Prostate gland (tissue), 2 donors: ENCODE data around the gene TMEM50B. TPM values are rescaled to one million over a fixed set of nuclear protein-coding genes. Genes with fewer than 3 reads are reported as not detected.
"Not testable (repeated sequence)": the region's sequence is repeated elsewhere in the genome, so short reads cannot be mapped to it uniquely, and the experiment has no call there.

Experiments used
- DNase-seq: peaks from one replicate; pipeline ENCODE4 v3.0.0-alpha.2; 2019; ENCODE audit warnings: low spot score
- H3K27ac ChIP-seq, 2 donors: fragments of 200-600 bp; sonication (generic); 2 replicates each; pipeline ENCODE4 v1.5.1; 2017 to 2019
- H3K27me3 ChIP-seq: fragments of 200-600 bp; sonication (generic); replicated peaks from 2 replicates; pipeline ENCODE4 v1.5.1; 2019; ENCODE audit not compliant: insufficient read depth
- H3K36me3 ChIP-seq, 2 donors: fragments of 200-600 bp; sonication (generic); 1 replicate in 1 of 2; 2 replicates in 1 of 2; pipeline versions ENCODE4 v1.5.1 to v1.8.1; 2017 to 2019
- H3K4me1 ChIP-seq: fragments of 200-600 bp; sonication (generic); replicated peaks from 2 replicates; pipeline ENCODE4 v1.5.1; 2019
- H3K4me3 ChIP-seq, 2 donors: fragments of 200-600 bp; sonication (generic); 2 replicates each; pipeline ENCODE4 v1.5.1; 2017 to 2019
- H3K9me3 ChIP-seq: fragments of 200-600 bp; sonication (generic); 2 replicates; pipeline ENCODE4 v1.5.1; 2017
- POLR2A ChIP-seq: fragments of 450-650 bp; IDR thresholded peaks from one replicate; pipeline ENCODE4 v1.6.1; 2016; ENCODE audit warnings: antibody characterized with exemption, mild to moderate bottlenecking
- POLR2AphosphoS5 ChIP-seq: sonication (generic); formaldehyde crosslinking; IDR thresholded peaks from one replicate; pipeline ENCODE4 v1.6.1; 2017; ENCODE audit warnings: antibody characterized with exemption
- WGBS: methylation state at CpG from one replicate; pipeline ENCODE4 v1.1.5; 2018; 5-methylcytosine and 5-hydroxymethylcytosine counted together
- intact Hi-C: fragments of 100-400 bp; cut with DNase I; formaldehyde crosslinking; loops from one replicate; pipeline ENCODE4 v1.14.2; 2022
- total RNA-seq, 2 donors: library from RNA; depleted of rRNA; stranded (reverse); fragments of >200 nt; gene quantifications; one replicate each; pipeline ENCODE4 v1.1.0, GENCODE V29; 2016
- TF ChIP-seq, protein P1 (sequence below), 4 experiments: fragments of 200-600 bp in 2 of 4; fragments of 450-650 bp in 2 of 4; sonication (generic) in 2 of 4; IDR thresholded peaks; 1 replicate in 3 of 4; 2 replicates in 1 of 4; pipeline ENCODE4 v1.5.1; 2016 to 2019; ENCODE audit warnings: antibody characterized with exemption in 4 of 4, mild to moderate bottlenecking in 2 of 4, moderate library complexity in 2 of 4

Gene TMEM50B
- total RNA-seq, 2 donors from 2014 or later, result 65.9 to 67.4 TPM

DNA sequence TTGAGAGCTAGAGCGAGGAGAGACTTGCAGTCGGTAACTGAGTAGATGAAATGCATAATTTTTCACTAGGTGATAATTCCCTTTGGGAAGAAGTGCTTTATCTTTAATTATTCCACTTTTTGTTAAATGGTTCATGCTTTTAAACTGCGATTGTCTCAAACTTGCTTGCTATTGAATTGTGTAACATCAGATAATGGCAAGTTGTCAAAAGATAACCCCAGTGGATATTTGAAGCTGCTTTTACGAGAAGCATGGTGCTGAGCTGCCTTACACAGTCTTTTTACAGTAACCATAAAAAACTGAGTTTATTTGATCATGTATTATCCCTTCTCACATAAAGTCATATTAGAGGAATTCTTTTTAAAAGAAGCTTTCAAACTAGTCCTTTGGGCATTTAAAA is 30.2 kb downstream of the TMEM50B start:
- no peak for DNase-seq
- H3K36me3 ChIP-seq, result no peaks in the 10 kb centered on the region
- H3K9me3 ChIP-seq, result no peaks in the 10 kb centered on the region
- intact Hi-C loops, result loop anchor here (5.0 kb wide), 1 partner anchor 617 kb away; no protein-coding TSS in a partner anchor
- no peaks in the 10 kb centered on the region for H3K27me3 ChIP-seq
- TF ChIP-seq, protein P1, sequence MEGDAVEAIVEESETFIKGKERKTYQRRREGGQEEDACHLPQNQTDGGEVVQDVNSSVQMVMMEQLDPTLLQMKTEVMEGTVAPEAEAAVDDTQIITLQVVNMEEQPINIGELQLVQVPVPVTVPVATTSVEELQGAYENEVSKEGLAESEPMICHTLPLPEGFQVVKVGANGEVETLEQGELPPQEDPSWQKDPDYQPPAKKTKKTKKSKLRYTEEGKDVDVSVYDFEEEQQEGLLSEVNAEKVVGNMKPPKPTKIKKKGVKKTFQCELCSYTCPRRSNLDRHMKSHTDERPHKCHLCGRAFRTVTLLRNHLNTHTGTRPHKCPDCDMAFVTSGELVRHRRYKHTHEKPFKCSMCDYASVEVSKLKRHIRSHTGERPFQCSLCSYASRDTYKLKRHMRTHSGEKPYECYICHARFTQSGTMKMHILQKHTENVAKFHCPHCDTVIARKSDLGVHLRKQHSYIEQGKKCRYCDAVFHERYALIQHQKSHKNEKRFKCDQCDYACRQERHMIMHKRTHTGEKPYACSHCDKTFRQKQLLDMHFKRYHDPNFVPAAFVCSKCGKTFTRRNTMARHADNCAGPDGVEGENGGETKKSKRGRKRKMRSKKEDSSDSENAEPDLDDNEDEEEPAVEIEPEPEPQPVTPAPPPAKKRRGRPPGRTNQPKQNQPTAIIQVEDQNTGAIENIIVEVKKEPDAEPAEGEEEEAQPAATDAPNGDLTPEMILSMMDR (IDR thresholded peaks at IDR 0.05), result no peak
- TF ChIP-seq POLR2A, result no peak
- TF ChIP-seq POLR2AphosphoS5, result no peak
- no peaks in the 10 kb centered on the region for H3K4me1 ChIP-seq
- H3K27ac ChIP-seq, result no peak overlapping the region
- no peak overlapping the region for H3K4me3 ChIP-seq
- WGBS, result 55% methylated on average over 4 of the region's 4 CpGs

- intact Hi-C loops, result loop anchor here (5.0 kb wide), 1 partner anchor 614 kb away; no protein-coding TSS in a partner anchor
These were observed 33.2 kb downstream of the TMEM50B start for GRCh38 chr21:33446620-33447019.

DNA sequence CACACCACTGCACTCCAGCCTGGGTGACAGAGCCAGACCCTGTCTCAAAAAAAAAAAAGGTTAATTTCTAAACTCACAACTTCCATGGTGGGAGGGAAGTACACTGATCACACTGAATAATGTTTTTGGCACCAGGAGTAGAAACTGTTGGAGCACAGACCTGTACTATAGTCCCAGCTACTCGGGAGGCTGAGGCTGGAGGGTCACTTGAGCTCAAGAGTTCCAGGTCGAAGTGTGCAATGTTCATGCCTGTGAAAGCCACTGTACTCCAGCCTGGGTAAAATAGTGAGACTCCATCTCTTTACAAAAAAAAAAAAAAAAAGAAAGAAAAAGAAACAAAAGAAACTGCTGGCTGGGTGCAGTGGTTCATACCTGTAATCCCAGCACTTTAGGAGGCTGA is 35.3 kb downstream of the TMEM50B start:
- Histone ChIP-seq H3K36me3 (no peaks in the 10 kb centered on the region), H3K4me3 (no peak overlapping the region), H3K27ac (no peak overlapping the region), H3K27me3 (no peaks in the 10 kb centered on the region), H3K4me1 (no peaks in the 10 kb centered on the region), H3K9me3 (no peaks in the 10 kb centered on the region)
- TF ChIP-seq POLR2A (no peak), POLR2AphosphoS5 (no peak)
- TF ChIP-seq, protein P1 (IDR thresholded peaks at IDR 0.05), result no peak
- no peak for DNase-seq
- intact Hi-C loops, result loop anchor here (2.0 kb wide), 1 partner anchor 246 kb away; no protein-coding TSS in a partner anchor
- WGBS, result 44% methylated on average over 2 of the region's 2 CpGs

More at GRCh38 chr21:33446620-33447019, 33.2 kb downstream of the TMEM50B start:
- H3K27me3 ChIP-seq, H3K27ac ChIP-seq, H3K4me3 ChIP-seq, H3K9me3 ChIP-seq, H3K36me3 ChIP-seq, DNase-seq, H3K4me1 ChIP-seq: not testable (repeated sequence)
- WGBS, result 97% methylated on average over 6 of the region's 6 CpGs

- Histone ChIP-seq H3K4me3 (no peak overlapping the region), H3K27me3 (no peaks in the 10 kb centered on the region), H3K27ac (no peak overlapping the region), H3K9me3 (no peaks in the 10 kb centered on the region), H3K4me1 (no peaks in the 10 kb centered on the region), H3K36me3 (peaks cover 0 to 5% of the 10 kb centered on the region in 2 donors)
- no peak for TF ChIP-seq POLR2AphosphoS5
- TF ChIP-seq POLR2A, result no peak
- TF ChIP-seq, protein P1 (IDR thresholded peaks at IDR 0.05), result no peak
- no peak for DNase-seq
- intact Hi-C loops, result no loop called here
- 85% methylated on average over 5 of the region's 5 CpGs for WGBS
These were observed 36.6 kb downstream of the TMEM50B start for GRCh38 chr21:33443194-33443593.

DNA sequence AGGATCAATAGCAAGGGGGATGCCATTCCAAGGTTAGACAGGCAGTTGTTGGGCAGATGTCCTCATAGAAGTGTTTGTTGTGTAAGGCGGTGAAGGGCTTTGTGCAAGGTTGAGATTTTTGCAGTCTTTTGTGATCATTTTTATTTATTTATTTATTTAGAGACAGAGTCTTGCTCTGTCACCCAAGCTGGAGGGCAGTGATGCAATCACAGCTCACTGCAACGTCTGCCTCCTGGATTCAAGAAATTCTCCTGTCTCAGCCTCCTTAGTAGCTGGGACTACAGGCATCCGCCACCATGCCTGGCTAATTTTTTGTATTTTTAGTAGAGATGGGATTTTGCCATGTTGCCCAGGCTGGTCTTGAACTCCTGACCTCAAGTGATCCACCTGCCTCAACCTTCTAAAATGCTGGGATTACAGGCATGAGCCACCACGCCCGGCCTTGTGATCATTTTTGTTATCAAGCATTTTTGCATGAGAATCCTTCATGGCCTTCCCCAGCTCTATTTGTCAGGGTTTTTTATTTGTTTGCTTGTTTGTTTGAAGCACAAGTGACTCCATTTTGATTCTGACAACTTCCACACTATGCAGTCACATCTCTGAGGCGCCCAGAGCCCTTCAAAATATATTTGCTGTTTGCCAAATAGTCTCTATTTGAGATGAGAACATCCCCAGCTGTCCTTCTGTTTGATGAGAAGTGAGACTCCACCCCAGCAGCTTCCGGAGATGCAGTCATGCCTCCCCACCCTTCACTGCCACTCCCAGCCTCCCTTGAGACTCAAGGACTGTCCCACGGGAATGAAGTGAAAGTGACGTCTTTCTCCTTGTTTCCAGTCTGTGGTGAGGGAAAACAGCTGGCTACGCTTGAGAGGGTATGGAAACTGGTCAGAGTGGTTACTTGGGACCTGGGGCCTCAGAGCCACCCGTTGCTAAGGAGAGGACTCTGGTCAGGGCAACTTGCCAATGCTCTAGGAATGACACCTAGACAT is 38.0 kb downstream of the TMEM50B start:
- WGBS, result 64% methylated on average over 11 of the region's 11 CpGs
- H3K27me3 ChIP-seq, result no peaks in the 10 kb centered on the region
- intact Hi-C loops, result no loop called here
- H3K9me3 ChIP-seq, result no peaks in the 10 kb centered on the region
- TF ChIP-seq, protein P1 (IDR thresholded peaks at IDR 0.05), result no peak
- no peak for TF ChIP-seq POLR2A
- no peak for TF ChIP-seq POLR2AphosphoS5
- H3K27ac ChIP-seq, result no peak overlapping the region
- H3K4me3 ChIP-seq, result no peak overlapping the region
- peaks cover 0 to 5% of the 10 kb centered on the region in 2 donors for H3K36me3 ChIP-seq
- H3K4me1 ChIP-seq, result no peaks in the 10 kb centered on the region
- no peak for DNase-seq
